ENCODE data around the gene LCN2. TPM values are rescaled to one million over a fixed set of nuclear protein-coding genes. Genes with fewer than 3 reads are reported as not detected.
A peak's percentile ranks its signal among the peaks of the same experiment; 100 is the strongest.

Gene LCN2
- total RNA-seq, 3 donors from 2014 or later, result 16.8 to 456 (median 20.5) TPM

GRCh38 chr9:128113526-128114325, 35.5 kb upstream of the LCN2 start:
- peaks cover 52% of the 10 kb centered on the region for H3K4me1 ChIP-seq (ENCODE audit: low read depth)
- DNase-seq (peak in 2 of 3 donors; percentile 63), ATAC-seq (no peak)
- peak overlapping the region; percentile 24 for H3K4me3 ChIP-seq
- no peaks in the 10 kb centered on the region for H3K9me3 ChIP-seq
- no peak for TF ChIP-seq CTCF (IDR thresholded peaks at IDR 0.05)
- H3K36me3 ChIP-seq (ENCODE audit: low read depth), result no peaks in the 10 kb centered on the region
- intact Hi-C loops (cut with DNase I, micrococcal nuclease), result loop anchor here (10.0 kb wide), 4 partner anchors 49 to 169 kb away; partner anchors contain the start of genes NAIF1 (in 1 of the 2) and SLC25A25 (in 1 of the 2)

- intact Hi-C loops (cut with DNase I, micrococcal nuclease), result loop anchor here (10.0 kb wide), 4 partner anchors 50 to 170 kb away; partner anchors contain the start of genes NAIF1 (in 1 of the 2) and SLC25A25 (in 1 of the 2)
- Histone ChIP-seq H3K4me3 (peak overlapping the region; percentile 24), H3K9me3 (no peaks in the 10 kb centered on the region), H3K36me3 (ENCODE audit: low read depth) (no peaks in the 10 kb centered on the region), H3K4me1 (ENCODE audit: low read depth) (peaks cover 44% of the 10 kb centered on the region)
- no peak for TF ChIP-seq CTCF (IDR thresholded peaks at IDR 0.05)
- DNase-seq (peak in 2 of 3 donors; percentile 54 to 71), ATAC-seq (peak; percentile 0)
These were observed 34.7 kb upstream of the LCN2 start for GRCh38 chr9:128114326-128115186.

GRCh38 chr9:128115187-128116103, 33.8 kb upstream of the LCN2 start:
- Histone ChIP-seq H3K4me3 (peak overlapping the region; percentile 24), H3K36me3 (ENCODE audit: low read depth) (no peaks in the 10 kb centered on the region), H3K9me3 (no peaks in the 10 kb centered on the region), H3K4me1 (ENCODE audit: low read depth) (peaks cover 38% of the 10 kb centered on the region)
- TF ChIP-seq CTCF (IDR thresholded peaks at IDR 0.05), result no peak
- DNase-seq (peak; percentile 92 to 96 (median 93)), ATAC-seq (peak; percentile 85)
- intact Hi-C loops (cut with DNase I, micrococcal nuclease), result loop anchor here (10.0 kb wide), 4 partner anchors 51 to 171 kb away; partner anchors contain the start of genes NAIF1 (in 1 of the 2) and SLC25A25 (in 1 of the 2)

- H3K4me1 ChIP-seq (ENCODE audit: low read depth), result peaks cover 38% of the 10 kb centered on the region
- ATAC-seq, result peak; percentile 17
- intact Hi-C loops (cut with DNase I, micrococcal nuclease), result loop anchor here (10.0 kb wide), 4 partner anchors 52 to 172 kb away; partner anchors contain the start of genes NAIF1 (in 1 of the 2) and SLC25A25 (in 1 of the 2)
- TF ChIP-seq CTCF (IDR thresholded peaks at IDR 0.05), result no peak
- no peaks in the 10 kb centered on the region for H3K9me3 ChIP-seq
- DNase-seq, result peak in 2 of 3 donors; percentile 56 to 63
- H3K4me3 ChIP-seq, result no peak overlapping the region
- H3K36me3 ChIP-seq (ENCODE audit: low read depth), result no peaks in the 10 kb centered on the region
These were observed 32.9 kb upstream of the LCN2 start for GRCh38 chr9:128116104-128117083.
